C4-2B (cell line): ENCODE data around the gene CFDP1.

Experiments used
- CTCF ChIP-seq: fragments of 450-650 bp; conservative IDR thresholded peaks from 2 replicates; pipeline ENCODE4 v1.5.1; 2017; ENCODE audit warnings: mild to moderate bottlenecking
- ZFX ChIP-seq: fragments of 450-650 bp; IDR thresholded peaks from 2 replicates; pipeline ENCODE4 v1.6.1; 2017

- no peak for TF ChIP-seq CTCF
- no peak for TF ChIP-seq ZFX
These were observed 144.6 kb downstream of the CFDP1 start for GRCh38 chr16:75288596-75289120.
